K562 (cell line): ENCODE data around the gene AP3B2. TPM values are rescaled to one million over a fixed set of nuclear protein-coding genes. Genes with fewer than 3 reads are reported as not detected.

Source experiments
- CBX3 ChIP-seq, 2 experiments: IDR thresholded peaks; 1 replicate in 1 of 2; 2 replicates in 1 of 2; pipeline ENCODE4 v1.6.1; 2012; ENCODE audit warnings: inconsistent platforms in 2 of 2, low read length in 2 of 2, borderline replicate concordance in 1 of 2, control low read depth in 1 of 2
- CREM ChIP-seq: IDR thresholded peaks from 2 replicates; pipeline ENCODE4 v1.6.1; 2014; ENCODE audit warnings: antibody characterized with exemption, low read depth
- DDX20 ChIP-seq: fragments of 450-650 bp; IDR thresholded peaks from 2 replicates; pipeline ENCODE4 v1.6.1; 2016; ENCODE audit warnings: missing genetic modification characterization, low read depth, mild to moderate bottlenecking, missing compliant biosample characterization, moderate library complexity
- DLX4 ChIP-seq: fragments of 250-450 bp; sonication (Bioruptor Pico); IDR thresholded peaks from 2 replicates; pipeline ENCODE4 v1.6.1; 2021; ENCODE audit warnings: mild to moderate bottlenecking
- HIVEP1 ChIP-seq: fragments of 250-450 bp; sonication (Bioruptor Pico); IDR thresholded peaks from 2 replicates; pipeline ENCODE4 v1.4.0; 2020; ENCODE audit warnings: mild to moderate bottlenecking
- HOXB6 ChIP-seq: fragments of 250-450 bp; sonication (Bioruptor Pico); IDR thresholded peaks from 2 replicates; pipeline ENCODE4 v1.5.1; 2022; ENCODE audit warnings: mild to moderate bottlenecking, borderline replicate concordance
- KLF13 ChIP-seq: fragments of 450-650 bp; IDR thresholded peaks from 2 replicates; pipeline ENCODE4 v1.6.1; 2016; ENCODE audit warnings: missing genetic modification characterization, low read depth, mild to moderate bottlenecking, missing compliant biosample characterization, moderate library complexity, borderline replicate concordance
- POLR2AphosphoS5 ChIP-seq: IDR thresholded peaks from 2 replicates; pipeline ENCODE4 v1.6.1; 2011; ENCODE audit warnings: mild to moderate bottlenecking, low read depth, low read length, moderate library complexity; ENCODE audit not compliant: control insufficient read depth, insufficient read depth
- SRF ChIP-seq, 2 experiments: fragments of 250-450, 450-650 bp in 1 of 2; sonication (Bioruptor Pico) in 1 of 2; sonication (generic) in 1 of 2; formaldehyde crosslinking; IDR thresholded peaks; 2 replicates each; pipeline versions ENCODE4 v1.5.0 to v1.5.1; 2020 to 2022; ENCODE audit warnings: mild to moderate bottlenecking in 1 of 2, missing genetic modification reagents in 1 of 2
- TRIM24 ChIP-seq, 2 experiments: fragments of 450-650 bp; IDR thresholded peaks; 2 replicates each; pipeline ENCODE4 v1.6.1; 2016
- TSC22D4 ChIP-seq: fragments of 450-650 bp; IDR thresholded peaks from 2 replicates; pipeline ENCODE4 v1.6.1; 2016; ENCODE audit warnings: missing genetic modification characterization, missing biosample characterization, control low read depth
- ZEB2 ChIP-seq: fragments of 450-650 bp; IDR thresholded peaks from 2 replicates; pipeline ENCODE4 v1.6.1; 2016
- ZKSCAN1 ChIP-seq: fragments of 150-350 bp; IDR thresholded peaks from 2 replicates; pipeline ENCODE4 v1.6.1; 2016; ENCODE audit warnings: low read depth, low read length
- ZNF263 ChIP-seq: sonication (generic); formaldehyde crosslinking; IDR thresholded peaks from 2 replicates; pipeline ENCODE4 v1.8.0; 2022; ENCODE audit warnings: mild to moderate bottlenecking, missing genetic modification reagents, borderline replicate concordance
- ZNF311 ChIP-seq: fragments of 250-450 bp; sonication (Bioruptor Pico); IDR thresholded peaks from 2 replicates; pipeline ENCODE4 v1.4.0; 2020; ENCODE audit warnings: mild to moderate bottlenecking, moderate library complexity
- ZNF639 ChIP-seq, 2 experiments: fragments of 200-800 bp in 1 of 2; sonication (Bioruptor generic) in 1 of 2; sonication (generic) in 1 of 2; formaldehyde crosslinking in 1 of 2; IDR thresholded peaks in 1 of 2; conservative IDR thresholded peaks in 1 of 2; 2 replicates each; pipeline versions ENCODE4 v1.5.0 to v1.6.1; 2016 to 2020; ENCODE audit warnings: missing compliant biosample characterization in 1 of 2, missing genetic modification characterization in 1 of 2, missing genetic modification reagents in 1 of 2
- polyA plus RNA-seq, 8 experiments: library from polyadenylated mRNA; depleted of rRNA in 4 of 8; stranded (reverse) in 5 of 8; unstranded in 3 of 8; fragments of >200 nt; fragmentation: Nextera tagmentation in 2 of 8; fragmentation: Illumina TruSeq in 1 of 8; extraction: Ambion mirVana in 2 of 8; extraction: Trizol in 1 of 8; gene quantifications; 2 replicates each; pipeline versions ENCODE4 v1.2.1 to v1.2.3, GENCODE V29; 2011 to 2014; ENCODE audit warnings: inconsistent platforms in 1 of 8, missing spikeins in 1 of 8
- total RNA-seq, 7 experiments: library from RNA; depleted of rRNA in 6 of 7; stranded (reverse); fragments of >200 nt in 6 of 7; fragmentation: Illumina TruSeq in 2 of 7; extraction: Trizol in 2 of 7; gene quantifications; 2 replicates each; pipeline versions ENCODE4 v1.2.1 to v1.2.3, GENCODE V29; 2011 to 2021; ENCODE audit warnings: low replicate concordance in 1 of 7
- TF ChIP-seq, protein P1 (sequence below), 2 experiments: fragments of 450-650 bp; conservative IDR thresholded peaks; 2 replicates each; pipeline ENCODE4 v1.6.1; 2017; ENCODE audit warnings: mild to moderate bottlenecking in 2 of 2, moderate library complexity in 2 of 2
- TF ChIP-seq, protein P2 (sequence below), 2 experiments: IDR thresholded peaks; 2 replicates each; pipeline ENCODE4 v1.6.1; 2011; ENCODE audit warnings: borderline replicate concordance in 1 of 2, control low read depth in 1 of 2, low read depth in 1 of 2, low read length in 1 of 2, mild to moderate bottlenecking in 1 of 2, mixed read lengths in 1 of 2, moderate library complexity in 1 of 2; ENCODE audit not compliant: insufficient read depth in 1 of 2, insufficient read length in 1 of 2, poor library complexity in 1 of 2, severe bottlenecking in 1 of 2; ENCODE audit errors: extremely low read depth in 1 of 2
- TF ChIP-seq, protein P3 (sequence below): fragments of 450-650 bp; formaldehyde crosslinking; IDR thresholded peaks from 2 replicates; pipeline ENCODE4 v1.4.0; 2022; ENCODE audit warnings: missing genetic modification characterization

Gene AP3B2
- total and polyA plus RNA-seq, 9 of the 15 experiments (the other 6 are each of a cell fraction or from before 2014, with no cell fraction given) = 0.03 to 0.15 (median 0.10) TPM; not detected in 2

DNA sequence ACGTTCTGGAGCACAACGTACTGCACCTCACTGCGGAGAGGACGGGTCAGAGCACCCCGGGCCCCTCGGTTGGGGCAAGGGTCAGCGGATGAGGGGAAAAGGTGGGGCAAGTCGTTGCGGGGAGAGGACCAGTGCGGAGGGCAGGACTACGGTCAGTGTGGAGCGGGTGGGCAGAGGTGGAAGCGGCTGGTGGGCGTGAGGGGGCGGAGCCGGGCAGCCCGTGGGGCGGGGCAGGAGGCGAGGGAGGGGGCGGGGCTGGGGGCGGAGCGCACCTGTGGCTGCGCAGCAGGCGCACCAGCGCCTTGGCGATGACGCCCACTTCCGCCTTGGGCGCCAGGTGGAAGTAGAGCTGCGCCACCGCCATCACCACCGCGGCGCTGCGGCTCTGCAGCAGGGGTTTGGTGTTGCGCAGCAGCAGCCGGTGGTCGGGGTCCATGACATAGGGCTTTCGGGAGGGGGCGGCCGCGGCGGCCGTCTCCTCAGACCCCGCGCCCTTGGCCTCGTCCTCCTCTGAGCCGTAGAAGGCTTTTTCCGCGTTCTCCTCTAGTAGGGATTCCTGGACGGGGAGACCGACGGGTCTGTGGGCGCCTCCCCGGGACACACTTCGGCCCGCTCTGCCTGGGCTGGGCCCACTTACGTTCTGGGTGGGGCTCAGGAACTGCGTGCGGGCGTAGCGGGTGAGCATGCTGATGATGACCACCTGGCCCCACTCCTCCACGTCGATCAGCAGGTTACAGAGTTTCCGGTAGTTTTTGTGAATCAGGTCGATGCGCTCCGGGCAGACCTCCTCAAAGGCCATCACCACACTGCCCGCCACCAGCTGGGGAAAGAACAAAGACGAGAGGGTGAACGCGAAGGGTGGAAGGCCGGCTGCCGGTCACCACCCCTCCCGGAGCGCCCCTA is 29.2 kb downstream of the AP3B2 start (continued):
- peak; percentile 47; the same call in 1 of the 2 replicates for TF ChIP-seq ZEB2
- 0 out of 2 replicates have a peak, but pooled peaks have one; percentile 16 for TF ChIP-seq HOXB6
- peak; percentile 59; the same call in 1 of the 2 replicates for TF ChIP-seq ZNF263
- TF ChIP-seq, protein P1, sequence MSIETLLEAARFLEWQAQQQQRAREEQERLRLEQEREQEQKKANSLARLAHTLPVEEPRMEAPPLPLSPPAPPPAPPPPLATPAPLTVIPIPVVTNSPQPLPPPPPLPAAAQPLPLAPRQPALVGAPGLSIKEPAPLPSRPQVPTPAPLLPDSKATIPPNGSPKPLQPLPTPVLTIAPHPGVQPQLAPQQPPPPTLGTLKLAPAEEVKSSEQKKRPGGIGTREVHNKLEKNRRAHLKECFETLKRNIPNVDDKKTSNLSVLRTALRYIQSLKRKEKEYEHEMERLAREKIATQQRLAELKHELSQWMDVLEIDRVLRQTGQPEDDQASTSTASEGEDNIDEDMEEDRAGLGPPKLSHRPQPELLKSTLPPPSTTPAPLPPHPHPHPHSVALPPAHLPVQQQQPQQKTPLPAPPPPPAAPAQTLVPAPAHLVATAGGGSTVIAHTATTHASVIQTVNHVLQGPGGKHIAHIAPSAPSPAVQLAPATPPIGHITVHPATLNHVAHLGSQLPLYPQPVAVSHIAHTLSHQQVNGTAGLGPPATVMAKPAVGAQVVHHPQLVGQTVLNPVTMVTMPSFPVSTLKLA (conservative IDR thresholded peaks at IDR 0.05) = peak; percentile 49 to 73; a peak in 3 of 4 replicates
- TF ChIP-seq, protein P2, sequence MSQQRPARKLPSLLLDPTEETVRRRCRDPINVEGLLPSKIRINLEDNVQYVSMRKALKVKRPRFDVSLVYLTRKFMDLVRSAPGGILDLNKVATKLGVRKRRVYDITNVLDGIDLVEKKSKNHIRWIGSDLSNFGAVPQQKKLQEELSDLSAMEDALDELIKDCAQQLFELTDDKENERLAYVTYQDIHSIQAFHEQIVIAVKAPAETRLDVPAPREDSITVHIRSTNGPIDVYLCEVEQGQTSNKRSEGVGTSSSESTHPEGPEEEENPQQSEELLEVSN (IDR thresholded peaks at IDR 0.05; ENCODE audit: borderline replicate concordance in 1 of 2, extremely low read depth in 1 of 2, insufficient read depth in 1 of 2, insufficient read length in 1 of 2, low read depth in 1 of 2, low read length in 1 of 2, poor library complexity in 1 of 2, severe bottlenecking in 1 of 2) = peak in 1 of 2 experiments; percentile 35
- TF ChIP-seq CREM = peak; percentile 92
- no peak for TF ChIP-seq DDX20
- TF ChIP-seq TSC22D4 (tag) = no peak
- no peak for TF ChIP-seq HIVEP1 (CRISPR knock-in tag)
- TF ChIP-seq KLF13 = no peak
- no peak for TF ChIP-seq CBX3 (IDR thresholded peaks at IDR 0.05; ENCODE audit: borderline replicate concordance in 1 of 2, low read length in 2 of 2)
- TF ChIP-seq TRIM24 (IDR thresholded peaks at IDR 0.05) = peak in 1 of 2 experiments; percentile 70; a peak in 2 of 4 replicates
- TF ChIP-seq ZNF311 (CRISPR knock-in tag) = no peak
- TF ChIP-seq ZNF639 (CRISPR knock-in tag; conservative IDR thresholded peaks at IDR 0.05 in 1 of 2, IDR thresholded peaks at IDR 0.05 in 1 of 2) = 0 out of 4 replicates have a peak, but pooled peaks of 1 of the 2 experiments have one; percentile 36
- 0 out of 4 replicates have a peak, but pooled peaks of 1 of the 2 experiments have one; percentile 34 for TF ChIP-seq SRF (CRISPR knock-in tag; IDR thresholded peaks at IDR 0.05)
- TF ChIP-seq, protein P3, sequence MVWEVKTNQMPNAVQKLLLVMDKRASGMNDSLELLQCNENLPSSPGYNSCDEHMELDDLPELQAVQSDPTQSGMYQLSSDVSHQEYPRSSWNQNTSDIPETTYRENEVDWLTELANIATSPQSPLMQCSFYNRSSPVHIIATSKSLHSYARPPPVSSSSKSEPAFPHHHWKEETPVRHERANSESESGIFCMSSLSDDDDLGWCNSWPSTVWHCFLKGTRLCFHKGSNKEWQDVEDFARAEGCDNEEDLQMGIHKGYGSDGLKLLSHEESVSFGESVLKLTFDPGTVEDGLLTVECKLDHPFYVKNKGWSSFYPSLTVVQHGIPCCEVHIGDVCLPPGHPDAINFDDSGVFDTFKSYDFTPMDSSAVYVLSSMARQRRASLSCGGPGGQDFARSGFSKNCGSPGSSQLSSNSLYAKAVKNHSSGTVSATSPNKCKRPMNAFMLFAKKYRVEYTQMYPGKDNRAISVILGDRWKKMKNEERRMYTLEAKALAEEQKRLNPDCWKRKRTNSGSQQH (CRISPR knock-in tag) = 0 out of 2 replicates have a peak, but pooled peaks have one; percentile 20
- TF ChIP-seq ZKSCAN1 = 0 out of 2 replicates have a peak, but pooled peaks have one; percentile 43
- peak; percentile 82 for TF ChIP-seq POLR2AphosphoS5
- no peak for TF ChIP-seq DLX4 (CRISPR knock-in tag)
